SK-N-SH treated with all-trans-retinoic acid at 6 μM for 48 hours (cell line): ENCODE measurements around the gene DENND1A.

Experiments
- ATAC-seq: fragments of 200-7000 bp; cut with Tn5 transposase; 3 replicates; pipeline ENCODE4 v1.9.1; 2020; ENCODE audit warnings: mild to moderate bottlenecking, moderate library complexity
- ARNTL ChIP-seq: fragments of 450-650 bp; formaldehyde crosslinking; IDR thresholded peaks from 2 replicates; pipeline ENCODE4 v1.5.0; 2020; ENCODE audit warnings: low read depth, mild to moderate bottlenecking, moderate library complexity, borderline replicate concordance
- BACH2 ChIP-seq: fragments of 250-450 bp; sonication (Bioruptor Pico); IDR thresholded peaks from 2 replicates; pipeline ENCODE4 v1.9.0; 2021; ENCODE audit warnings: mild to moderate bottlenecking, borderline replicate concordance
- ESRRG ChIP-seq: fragments of 250-450 bp; sonication (Bioruptor Pico); IDR thresholded peaks from 2 replicates; pipeline ENCODE4 v1.6.1; 2021; ENCODE audit warnings: mild to moderate bottlenecking
- ISL1 ChIP-seq: fragments of 250-450 bp; sonication (Bioruptor Pico); IDR thresholded peaks from 2 replicates; pipeline ENCODE4 v2.1.2; 2022; ENCODE audit warnings: mild to moderate bottlenecking, moderate library complexity
- OSR1 ChIP-seq: fragments of 250-450 bp; sonication (Bioruptor Pico); IDR thresholded peaks from 2 replicates; pipeline ENCODE4 v1.8.0; 2022; ENCODE audit warnings: moderate library complexity, mild to moderate bottlenecking, inconsistent platforms
- PPARA ChIP-seq: fragments of 250-450 bp; sonication (Bioruptor Pico); IDR thresholded peaks from 2 replicates; pipeline ENCODE4 v1.5.0; 2020; ENCODE audit warnings: mild to moderate bottlenecking, borderline replicate concordance
- ZC3H10 ChIP-seq: fragments of 250-450 bp; sonication (Bioruptor Pico); IDR thresholded peaks from 2 replicates; pipeline ENCODE4 v1.5.1; 2021; ENCODE audit warnings: mild to moderate bottlenecking, moderate library complexity
- ZFP3 ChIP-seq: fragments of 250-450 bp; sonication (Bioruptor Pico); IDR thresholded peaks from 2 replicates; pipeline ENCODE4 v1.5.0; 2020; ENCODE audit warnings: mild to moderate bottlenecking, moderate library complexity
- ZFP30 ChIP-seq: fragments of 450-650 bp; formaldehyde crosslinking; IDR thresholded peaks from 2 replicates; pipeline ENCODE4 v1.5.0; 2022; ENCODE audit warnings: mild to moderate bottlenecking, moderate library complexity
- ZNF565 ChIP-seq: fragments of 450-650 bp; formaldehyde crosslinking; conservative IDR thresholded peaks from 2 replicates; pipeline ENCODE4 v1.5.0; 2020; ENCODE audit warnings: low read depth, mild to moderate bottlenecking, moderate library complexity
- ZNF8 ChIP-seq: fragments of 450-650 bp; formaldehyde crosslinking; IDR thresholded peaks from 2 replicates; pipeline ENCODE4 v1.5.0; 2020; ENCODE audit warnings: mild to moderate bottlenecking, moderate library complexity
- TF ChIP-seq, protein P1 (sequence below): fragments of 250-450 bp; sonication (Bioruptor Pico); IDR thresholded peaks from 2 replicates; pipeline ENCODE4 v1.5.0; 2020; ENCODE audit warnings: mild to moderate bottlenecking, moderate library complexity
- TF ChIP-seq, protein P2 (sequence below): fragments of 250-450 bp; sonication (Bioruptor Pico); IDR thresholded peaks from 2 replicates; pipeline ENCODE4 v1.5.1; 2021; ENCODE audit warnings: mild to moderate bottlenecking, moderate library complexity
- TF ChIP-seq, protein P3 (sequence below): fragments of 250-450 bp; sonication (Bioruptor Pico); IDR thresholded peaks from 2 replicates; pipeline ENCODE4 v1.5.1; 2020; ENCODE audit warnings: low read depth, mild to moderate bottlenecking, moderate library complexity

The DENND1A gene

DNA sequence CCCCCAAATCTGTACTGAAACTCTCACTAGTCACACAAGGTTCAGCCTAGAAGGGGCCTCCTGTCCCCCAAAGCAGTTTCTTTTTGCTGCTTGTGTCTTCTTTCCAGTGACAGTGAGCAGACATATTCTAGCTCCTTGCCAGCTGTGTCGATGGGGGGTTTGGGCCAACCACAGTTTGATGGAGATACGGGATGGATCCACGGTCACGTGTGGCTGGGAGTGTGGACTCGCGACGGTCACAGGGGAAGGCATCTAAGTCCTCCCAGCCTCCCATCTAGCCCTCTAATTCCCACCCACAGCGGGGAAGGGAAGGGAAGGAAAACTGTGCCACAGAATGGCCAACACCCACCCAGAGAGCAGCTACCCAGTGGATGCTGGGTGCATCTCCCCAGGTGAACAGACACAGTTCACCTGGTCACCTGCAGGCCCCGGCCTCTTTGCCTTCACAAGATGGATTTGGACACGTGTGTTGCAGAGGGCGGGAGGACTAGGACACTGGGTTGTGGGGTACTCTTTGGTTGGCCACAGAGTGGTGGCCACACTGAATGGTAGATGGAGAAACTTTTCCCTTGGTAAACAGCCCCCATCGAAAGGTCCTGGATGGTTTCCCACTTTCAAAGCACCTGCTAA is 519.5 kb downstream of the DENND1A start:
- TF ChIP-seq BACH2 (CRISPR knock-in tag) (no peak), ESRRG (no peak), ISL1 (no peak), ARNTL (CRISPR knock-in tag) (no peak), ZC3H10 (CRISPR knock-in tag) (no peak), PPARA (CRISPR knock-in tag) (no peak), ZFP30 (no peak)
- TF ChIP-seq, protein P1, sequence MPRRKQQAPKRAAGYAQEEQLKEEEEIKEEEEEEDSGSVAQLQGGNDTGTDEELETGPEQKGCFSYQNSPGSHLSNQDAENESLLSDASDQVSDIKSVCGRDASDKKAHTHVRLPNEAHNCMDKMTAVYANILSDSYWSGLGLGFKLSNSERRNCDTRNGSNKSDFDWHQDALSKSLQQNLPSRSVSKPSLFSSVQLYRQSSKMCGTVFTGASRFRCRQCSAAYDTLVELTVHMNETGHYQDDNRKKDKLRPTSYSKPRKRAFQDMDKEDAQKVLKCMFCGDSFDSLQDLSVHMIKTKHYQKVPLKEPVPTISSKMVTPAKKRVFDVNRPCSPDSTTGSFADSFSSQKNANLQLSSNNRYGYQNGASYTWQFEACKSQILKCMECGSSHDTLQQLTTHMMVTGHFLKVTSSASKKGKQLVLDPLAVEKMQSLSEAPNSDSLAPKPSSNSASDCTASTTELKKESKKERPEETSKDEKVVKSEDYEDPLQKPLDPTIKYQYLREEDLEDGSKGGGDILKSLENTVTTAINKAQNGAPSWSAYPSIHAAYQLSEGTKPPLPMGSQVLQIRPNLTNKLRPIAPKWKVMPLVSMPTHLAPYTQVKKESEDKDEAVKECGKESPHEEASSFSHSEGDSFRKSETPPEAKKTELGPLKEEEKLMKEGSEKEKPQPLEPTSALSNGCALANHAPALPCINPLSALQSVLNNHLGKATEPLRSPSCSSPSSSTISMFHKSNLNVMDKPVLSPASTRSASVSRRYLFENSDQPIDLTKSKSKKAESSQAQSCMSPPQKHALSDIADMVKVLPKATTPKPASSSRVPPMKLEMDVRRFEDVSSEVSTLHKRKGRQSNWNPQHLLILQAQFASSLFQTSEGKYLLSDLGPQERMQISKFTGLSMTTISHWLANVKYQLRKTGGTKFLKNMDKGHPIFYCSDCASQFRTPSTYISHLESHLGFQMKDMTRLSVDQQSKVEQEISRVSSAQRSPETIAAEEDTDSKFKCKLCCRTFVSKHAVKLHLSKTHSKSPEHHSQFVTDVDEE (CRISPR knock-in tag) = no peak
- TF ChIP-seq, all 23 proteins: peak for 0
- no peak for ATAC-seq

DNA sequence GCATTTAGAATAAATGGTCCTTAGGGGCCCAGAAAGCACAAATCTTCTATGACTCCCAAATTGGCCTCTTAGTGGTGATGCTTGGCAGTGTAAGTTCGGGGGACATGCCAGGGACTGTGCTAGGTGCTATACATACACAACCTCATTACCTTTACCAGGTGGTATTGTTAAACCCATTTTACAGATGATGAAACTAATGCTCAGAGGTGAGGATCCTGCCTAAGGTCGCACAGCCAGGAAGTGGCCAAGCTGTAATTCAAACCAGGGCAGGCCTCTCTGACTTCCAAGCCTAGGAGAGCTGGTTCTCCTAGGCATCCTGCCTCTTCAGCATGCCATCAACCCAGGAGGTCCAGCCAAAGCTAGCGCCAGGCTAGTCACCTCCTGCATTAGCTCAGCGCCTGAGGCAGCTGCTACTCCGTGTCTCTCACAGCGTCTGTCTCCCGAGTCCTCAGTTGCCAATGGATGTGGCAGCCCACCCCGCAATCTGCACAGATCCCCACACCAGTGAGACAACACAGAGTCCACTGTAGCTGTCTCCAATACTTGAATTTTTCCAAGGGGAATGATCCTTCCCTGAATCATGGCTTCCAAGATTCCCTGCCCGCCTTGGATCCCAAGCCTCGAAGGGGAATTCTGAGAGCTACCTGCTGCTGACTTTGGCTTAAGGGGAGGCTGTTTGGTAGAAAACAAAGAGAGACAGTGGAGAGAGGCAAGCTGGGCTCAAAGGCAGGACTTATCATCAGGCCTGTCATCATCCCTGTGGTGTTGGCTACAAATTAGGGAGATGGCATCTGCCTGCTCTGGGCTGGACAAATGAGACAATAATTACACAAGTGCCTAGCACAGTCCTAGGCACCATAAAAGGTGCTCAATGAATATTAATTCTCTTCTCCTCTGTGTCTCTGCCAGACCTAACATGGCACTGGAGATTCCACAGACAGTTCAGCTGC is 521.3 kb downstream of the DENND1A start:
- no peak for ATAC-seq
- TF ChIP-seq, protein P1 (CRISPR knock-in tag) = no peak
- TF ChIP-seq ESRRG = no peak

DNA sequence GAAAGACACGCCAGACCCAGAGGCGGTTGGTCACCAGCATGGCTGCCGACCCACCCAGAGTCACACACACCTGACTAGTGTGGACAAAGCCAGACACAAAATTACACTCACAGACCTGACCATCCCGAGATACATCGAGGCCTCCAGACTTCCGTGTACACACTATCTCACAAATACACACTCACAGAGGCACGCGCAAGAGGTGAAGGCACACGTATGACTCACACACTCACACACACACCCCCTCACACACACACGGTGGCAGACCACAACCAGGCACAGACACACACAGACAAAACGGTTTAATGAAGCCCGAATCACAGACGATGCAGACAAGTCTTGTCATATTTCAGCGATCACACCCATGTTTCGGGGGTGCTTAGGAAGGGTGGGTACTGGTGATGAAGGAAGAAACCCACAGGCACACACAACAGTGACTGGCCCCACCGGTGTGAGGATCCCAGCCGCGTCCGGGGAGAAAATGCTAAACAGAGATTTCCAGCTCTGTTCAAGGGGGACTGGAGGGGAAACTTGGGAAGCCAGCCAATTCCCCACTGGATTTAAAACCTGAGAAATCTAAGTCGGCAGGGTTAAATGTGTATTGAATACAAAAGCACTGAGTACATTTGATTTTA is 522.6 kb downstream of the DENND1A start:
- TF ChIP-seq, protein P1 (CRISPR knock-in tag) = no peak
- TF ChIP-seq BACH2 (CRISPR knock-in tag) = no peak
- TF ChIP-seq, protein P2, sequence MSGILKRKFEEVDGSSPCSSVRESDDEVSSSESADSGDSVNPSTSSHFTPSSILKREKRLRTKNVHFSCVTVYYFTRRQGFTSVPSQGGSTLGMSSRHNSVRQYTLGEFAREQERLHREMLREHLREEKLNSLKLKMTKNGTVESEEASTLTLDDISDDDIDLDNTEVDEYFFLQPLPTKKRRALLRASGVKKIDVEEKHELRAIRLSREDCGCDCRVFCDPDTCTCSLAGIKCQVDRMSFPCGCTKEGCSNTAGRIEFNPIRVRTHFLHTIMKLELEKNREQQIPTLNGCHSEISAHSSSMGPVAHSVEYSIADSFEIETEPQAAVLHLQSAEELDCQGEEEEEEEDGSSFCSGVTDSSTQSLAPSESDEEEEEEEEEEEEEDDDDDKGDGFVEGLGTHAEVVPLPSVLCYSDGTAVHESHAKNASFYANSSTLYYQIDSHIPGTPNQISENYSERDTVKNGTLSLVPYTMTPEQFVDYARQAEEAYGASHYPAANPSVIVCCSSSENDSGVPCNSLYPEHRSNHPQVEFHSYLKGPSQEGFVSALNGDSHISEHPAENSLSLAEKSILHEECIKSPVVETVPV (CRISPR knock-in tag) = no peak
- no peak for TF ChIP-seq OSR1 (CRISPR knock-in tag)
- no peak for TF ChIP-seq ZNF565
- no peak for TF ChIP-seq ZNF8 (CRISPR knock-in tag)
- TF ChIP-seq PPARA (CRISPR knock-in tag) = no peak
- no peak for TF ChIP-seq ISL1
- TF ChIP-seq ZFP3 = no peak
- no peak for TF ChIP-seq ZFP30
- no peak for ATAC-seq

DNA sequence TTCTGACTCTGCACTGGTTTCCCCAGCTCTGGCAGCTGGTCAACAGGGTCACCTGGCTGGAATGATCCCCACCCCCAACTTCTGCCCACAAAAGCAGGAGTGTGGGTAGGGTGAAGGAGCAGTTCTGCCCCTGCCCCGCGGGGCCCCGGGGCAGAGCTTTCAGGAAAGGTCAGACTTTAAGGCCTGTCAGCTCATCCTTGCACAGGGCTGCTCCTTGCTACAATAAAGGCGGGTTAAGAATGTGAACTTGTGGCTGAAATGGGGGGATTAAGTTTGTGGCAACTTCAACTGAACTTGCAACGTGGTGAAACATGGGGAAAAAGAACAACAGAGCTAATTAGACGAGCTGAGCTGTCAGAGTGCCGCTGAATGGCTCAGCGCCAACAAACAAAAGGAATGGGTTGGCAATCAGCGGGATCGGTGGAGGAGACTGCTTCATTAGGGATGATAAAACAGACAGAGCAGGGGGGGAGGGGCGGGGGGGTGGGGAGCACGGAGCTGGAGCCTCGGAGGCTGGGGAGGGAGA is 523.2 kb downstream of the DENND1A start:
- ATAC-seq = no peak
- no peak for TF ChIP-seq BACH2 (CRISPR knock-in tag)
- TF ChIP-seq ARNTL (CRISPR knock-in tag) = no peak
- TF ChIP-seq, protein P3, sequence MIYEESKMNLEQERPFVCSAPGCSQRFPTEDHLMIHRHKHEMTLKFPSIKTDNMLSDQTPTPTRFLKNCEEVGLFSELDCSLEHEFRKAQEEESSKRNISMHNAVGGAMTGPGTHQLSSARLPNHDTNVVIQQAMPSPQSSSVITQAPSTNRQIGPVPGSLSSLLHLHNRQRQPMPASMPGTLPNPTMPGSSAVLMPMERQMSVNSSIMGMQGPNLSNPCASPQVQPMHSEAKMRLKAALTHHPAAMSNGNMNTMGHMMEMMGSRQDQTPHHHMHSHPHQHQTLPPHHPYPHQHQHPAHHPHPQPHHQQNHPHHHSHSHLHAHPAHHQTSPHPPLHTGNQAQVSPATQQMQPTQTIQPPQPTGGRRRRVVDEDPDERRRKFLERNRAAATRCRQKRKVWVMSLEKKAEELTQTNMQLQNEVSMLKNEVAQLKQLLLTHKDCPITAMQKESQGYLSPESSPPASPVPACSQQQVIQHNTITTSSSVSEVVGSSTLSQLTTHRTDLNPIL (CRISPR knock-in tag) = no peak
- TF ChIP-seq ESRRG = no peak
- no peak for TF ChIP-seq ZNF8 (CRISPR knock-in tag)
- TF ChIP-seq, protein P1 (CRISPR knock-in tag) = no peak
